HCEC 1CT (cell line): ENCODE data around the gene SRPK2.
A peak's percentile ranks its signal among the peaks of the same experiment; 100 is the strongest.
"Not testable (repeated sequence)": the region's sequence is repeated elsewhere in the genome, so short reads cannot be mapped to it uniquely, and the experiment has no call there.

Source experiments
- DNase-seq: peaks from one replicate; pipeline ENCODE4 v3.0.0-alpha.2; 2017

The SRPK2 gene

GRCh38 chr7:105215182-105215581 is 173.5 kb downstream of the SRPK2 start:
- no peak for DNase-seq

GRCh38 chr7:105213611-105214010 is 175.1 kb downstream of the SRPK2 start:
- no peak for DNase-seq

GRCh38 chr7:105212212-105212611 is 176.5 kb downstream of the SRPK2 start:
- no peak for DNase-seq

- DNase-seq, result no peak
Measured at GRCh38 chr7:105210721-105211205, 178.0 kb downstream of the SRPK2 start.

GRCh38 chr7:105209870-105210269 is 178.9 kb downstream of the SRPK2 start:
- DNase-seq, result no peak

- DNase-seq, result no peak
Measured at GRCh38 chr7:105209433-105209832, 179.3 kb downstream of the SRPK2 start.

GRCh38 chr7:105206985-105207384 is 181.7 kb downstream of the SRPK2 start:
- no peak for DNase-seq

- no peak for DNase-seq
Measured at GRCh38 chr7:105205592-105206237, 183.0 kb downstream of the SRPK2 start.

GRCh38 chr7:105204953-105205352 is 183.8 kb downstream of the SRPK2 start:
- no peak for DNase-seq

GRCh38 chr7:105204520-105204919 is 184.2 kb downstream of the SRPK2 start:
- no peak for DNase-seq

GRCh38 chr7:105202616-105203015 is 186.1 kb downstream of the SRPK2 start:
- DNase-seq, result no peak

- DNase-seq, result no peak
Measured at GRCh38 chr7:105199386-105199785, 189.3 kb downstream of the SRPK2 start.

GRCh38 chr7:105198223-105198622 is 190.5 kb downstream of the SRPK2 start:
- peak; percentile 81 for DNase-seq

- DNase-seq, result no peak
Measured at GRCh38 chr7:105196473-105196872, 192.2 kb downstream of the SRPK2 start.

- DNase-seq, result no peak
Measured at GRCh38 chr7:105195891-105196290, 192.8 kb downstream of the SRPK2 start.

GRCh38 chr7:105194959-105195358 is 193.8 kb downstream of the SRPK2 start:
- DNase-seq, result not testable (repeated sequence)

- DNase-seq, result no peak
Measured at GRCh38 chr7:105191331-105191730, 197.4 kb downstream of the SRPK2 start.

- peak; percentile 12 for DNase-seq
Measured at GRCh38 chr7:105189859-105190492, 198.7 kb downstream of the SRPK2 start.

- DNase-seq, result peak; percentile 28
Measured at GRCh38 chr7:105188201-105188600, 200.5 kb downstream of the SRPK2 start.

GRCh38 chr7:105187302-105188169 is 201.2 kb downstream of the SRPK2 start:
- DNase-seq, result no peak

- no peak for DNase-seq
Measured at GRCh38 chr7:105185290-105186010, 203.3 kb downstream of the SRPK2 start.

- DNase-seq, result no peak
Measured at GRCh38 chr7:105180002-105180401, 208.7 kb downstream of the SRPK2 start.
